Breast epithelium (tissue), 3 donors: ENCODE data around the gene NFKB1.

ENCODE experiments used
- POLR2A ChIP-seq: fragments of 450-650 bp; IDR thresholded peaks from one replicate; pipeline ENCODE4 v1.6.1; 2016; ENCODE audit warnings: antibody characterized with exemption, mild to moderate bottlenecking, moderate library complexity
- POLR2AphosphoS5 ChIP-seq, 3 donors: sonication (generic); formaldehyde crosslinking; IDR thresholded peaks; one replicate each; pipeline ENCODE4 v1.6.1; 2017; ENCODE audit warnings: antibody characterized with exemption in 3 of 3

- TF ChIP-seq POLR2A, result no peak
- no peak for TF ChIP-seq POLR2AphosphoS5 (IDR thresholded peaks at IDR 0.05)
Observed at GRCh38 chr4:102478186-102478585, 23.0 kb upstream of the NFKB1 start.
